GM21526 (cell line): Measurements from ENCODE around the gene C1GALT1C1.
"Not testable (repeated sequence)": the region's sequence is repeated elsewhere in the genome, so short reads cannot be mapped to it uniquely, and the experiment has no call there.

Source experiments
- ATAC-seq: cut with Tn5 transposase; IDR thresholded peaks from one replicate; pipeline ENCODE4 v1.9.1; 2021; ENCODE audit warnings: moderate library complexity; ENCODE audit not compliant: unreplicated experiment, low FRiP score

The C1GALT1C1 gene

DNA sequence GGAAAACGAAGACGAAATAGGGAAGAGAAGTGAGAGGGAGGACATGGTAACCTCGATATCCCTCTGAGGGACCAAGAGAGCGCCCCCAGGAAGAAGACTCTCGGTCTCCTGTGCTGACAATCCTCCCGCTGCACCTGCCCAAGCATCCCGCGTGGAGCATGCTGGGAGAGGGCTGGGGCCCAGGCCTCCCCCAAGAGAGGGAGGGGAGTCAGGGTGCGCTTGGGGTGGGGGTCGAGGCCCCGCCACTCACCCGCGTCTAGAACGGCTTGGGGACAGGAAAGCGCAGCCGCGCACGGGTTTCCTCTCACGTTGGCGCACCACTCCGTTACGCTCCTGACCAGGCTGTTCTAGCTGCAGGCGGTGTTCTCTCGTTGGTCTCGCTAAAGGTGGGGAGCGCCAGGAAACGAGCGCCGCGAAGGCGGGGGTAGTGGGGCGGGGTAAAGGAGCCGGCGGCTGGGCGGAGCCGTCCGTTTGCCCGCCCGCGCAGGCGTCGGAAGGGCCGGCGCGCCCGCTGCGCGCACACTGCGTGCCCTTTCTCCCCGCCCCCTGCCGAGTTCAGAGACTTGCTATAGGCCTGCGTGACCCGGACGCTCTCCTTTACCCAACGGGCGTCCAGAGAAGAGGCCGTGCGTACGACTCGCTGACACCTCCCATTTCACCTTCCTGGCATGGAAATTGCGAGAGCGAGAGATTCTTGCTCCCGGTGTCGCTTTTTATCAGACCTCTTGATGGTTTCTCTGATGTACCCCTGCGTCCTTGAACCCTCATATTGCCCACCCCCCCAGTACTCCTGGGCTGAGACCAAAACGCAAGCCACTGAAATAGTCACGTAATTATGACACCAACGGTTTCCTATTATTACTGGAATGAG is at the start of gene C1GALT1C1:
TSS of gene C1GALT1C1 (minus strand) at position 388 of the 871 bp plus-strand sequence. CDS start 2,888 bp downstream, outside the sequence.
- peak; percentile 95 for ATAC-seq

DNA sequence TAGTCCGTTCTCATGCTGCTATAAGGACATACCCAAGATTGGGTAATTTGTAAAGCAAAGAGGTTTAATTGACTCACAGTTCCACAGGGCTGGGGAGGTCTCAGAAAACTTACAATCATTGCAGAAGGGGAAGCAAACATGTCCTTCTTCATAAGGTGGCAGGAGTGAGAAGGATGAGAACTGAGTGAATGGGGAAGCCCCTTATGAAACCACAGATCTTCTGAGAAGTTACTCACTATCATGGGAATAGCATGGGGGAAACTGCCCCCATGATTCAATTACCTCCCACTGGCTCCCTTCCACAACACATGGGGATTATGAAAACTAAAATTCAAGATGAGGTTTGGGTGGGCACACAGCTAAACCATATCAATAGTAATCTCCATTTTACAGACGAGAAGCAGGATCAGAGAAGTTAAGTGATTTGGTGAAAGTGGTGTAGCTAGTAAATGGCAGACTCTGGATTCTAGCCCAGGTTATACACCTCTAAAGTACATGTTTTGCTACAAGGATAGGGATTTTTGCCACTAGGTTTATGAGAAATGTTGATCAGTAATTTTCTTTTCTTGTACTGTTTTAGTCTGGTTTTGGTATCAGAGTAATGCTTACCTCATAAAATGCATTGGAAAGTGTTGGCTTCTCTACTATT is 47.3 kb upstream of the C1GALT1C1 start:
- no peak for ATAC-seq

GRCh38 chrX:120672841-120673530 is 43.1 kb upstream of the C1GALT1C1 start:
- no peak for ATAC-seq

- ATAC-seq, result no peak
These were observed 42.5 kb upstream of the C1GALT1C1 start for GRCh38 chrX:120672389-120672788.

- ATAC-seq, result no peak
These were observed 42.1 kb upstream of the C1GALT1C1 start for GRCh38 chrX:120671963-120672362.

DNA sequence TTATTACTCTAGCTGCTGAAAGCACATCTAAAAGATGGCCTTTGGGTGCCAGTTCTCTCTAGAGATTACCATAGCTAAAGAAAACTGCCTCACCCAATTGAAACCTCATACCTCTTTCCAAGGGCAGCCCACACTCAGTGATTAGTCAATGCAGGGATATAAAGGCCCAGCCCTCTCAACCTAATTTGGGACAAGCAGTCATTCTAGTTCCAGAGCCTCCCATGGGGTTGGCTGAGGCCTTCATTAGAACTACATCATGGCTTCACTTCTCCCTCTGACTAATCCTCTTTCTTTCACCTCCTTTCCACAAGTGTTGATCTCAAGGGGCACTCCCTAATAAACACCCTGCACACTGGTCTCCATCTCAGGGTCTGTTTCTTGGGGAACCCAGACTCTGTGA is 38.5 kb upstream of the C1GALT1C1 start:
- ATAC-seq, result no peak

DNA sequence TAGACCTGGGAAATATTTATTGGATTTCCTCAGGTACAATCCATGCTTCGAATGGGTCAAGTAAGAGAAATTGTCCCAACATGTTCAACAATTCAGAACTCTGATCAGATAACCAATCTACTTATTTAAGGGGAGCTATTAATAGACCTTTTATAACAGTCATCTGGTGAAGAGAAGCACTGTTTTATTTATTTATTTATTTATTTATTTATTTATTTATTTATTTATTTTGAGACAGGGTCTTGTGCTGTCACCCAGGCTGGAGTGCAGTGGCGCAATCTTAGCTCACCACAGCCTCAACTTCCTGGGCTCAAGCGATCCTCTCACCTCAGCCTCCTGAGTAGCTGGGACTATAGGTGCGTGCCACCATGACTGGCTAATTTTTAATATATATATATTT is 34.7 kb upstream of the C1GALT1C1 start:
- not testable (repeated sequence) for ATAC-seq

DNA sequence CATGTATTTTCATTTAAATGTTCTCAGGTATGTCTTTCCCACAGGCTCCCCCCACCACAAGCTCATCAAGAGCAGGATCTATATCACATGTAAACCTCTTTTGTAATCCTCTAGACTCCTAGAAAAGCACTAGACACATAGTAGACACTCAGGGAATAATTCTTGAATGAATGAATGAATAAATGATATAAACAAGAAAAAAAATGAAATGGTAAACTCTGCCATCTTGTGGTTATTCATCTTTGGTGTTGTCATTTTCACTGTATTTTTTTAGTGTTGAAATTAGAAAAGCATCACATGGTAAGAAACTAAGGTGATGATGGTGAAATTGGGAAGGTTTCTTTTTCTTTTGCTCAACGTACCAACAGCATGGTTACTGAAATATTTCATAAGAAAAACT is 34.2 kb upstream of the C1GALT1C1 start:
- ATAC-seq, result no peak

DNA sequence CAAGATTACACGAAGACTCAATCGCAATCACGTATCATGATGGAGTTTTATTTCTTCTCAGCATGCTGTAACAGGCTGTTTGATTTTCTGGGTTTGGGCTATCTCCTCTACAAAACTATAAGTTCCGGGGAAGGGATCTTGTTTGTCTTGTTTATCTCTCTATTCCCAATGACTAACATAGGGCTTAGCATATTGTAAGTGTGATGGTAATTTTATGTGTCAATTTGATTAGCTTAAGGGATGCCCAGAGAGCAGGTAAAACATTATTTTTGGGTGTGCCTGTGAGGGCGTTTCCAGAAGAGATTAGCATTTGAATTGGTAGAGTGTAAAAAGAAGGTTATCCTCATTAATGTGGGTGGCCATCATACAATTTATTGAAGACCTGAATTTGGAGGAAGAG is 32.8 kb upstream of the C1GALT1C1 start:
- no peak for ATAC-seq

GRCh38 chrX:120660637-120661036 is 30.8 kb upstream of the C1GALT1C1 start:
- no peak for ATAC-seq

GRCh38 chrX:120653000-120653399 is 23.1 kb upstream of the C1GALT1C1 start:
- no peak for ATAC-seq

DNA sequence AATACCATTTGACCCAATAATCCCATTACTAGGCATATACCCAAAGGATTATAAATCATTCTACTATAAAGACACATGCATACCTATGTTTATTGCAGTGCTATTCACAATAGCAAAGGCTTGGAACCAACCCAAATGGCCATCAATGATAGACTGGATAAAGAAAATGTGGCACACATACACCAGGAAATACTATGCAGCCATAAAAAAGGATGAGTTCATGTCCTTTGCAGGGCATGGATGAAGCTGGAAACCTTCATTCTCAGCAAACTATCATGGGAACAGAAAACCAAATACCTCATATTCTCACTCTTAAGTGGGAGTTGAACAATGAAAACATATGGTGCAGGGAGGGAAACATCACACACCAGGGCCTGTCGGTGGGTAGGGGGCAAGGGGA is 22.4 kb upstream of the C1GALT1C1 start:
- ATAC-seq, result not testable (repeated sequence)

DNA sequence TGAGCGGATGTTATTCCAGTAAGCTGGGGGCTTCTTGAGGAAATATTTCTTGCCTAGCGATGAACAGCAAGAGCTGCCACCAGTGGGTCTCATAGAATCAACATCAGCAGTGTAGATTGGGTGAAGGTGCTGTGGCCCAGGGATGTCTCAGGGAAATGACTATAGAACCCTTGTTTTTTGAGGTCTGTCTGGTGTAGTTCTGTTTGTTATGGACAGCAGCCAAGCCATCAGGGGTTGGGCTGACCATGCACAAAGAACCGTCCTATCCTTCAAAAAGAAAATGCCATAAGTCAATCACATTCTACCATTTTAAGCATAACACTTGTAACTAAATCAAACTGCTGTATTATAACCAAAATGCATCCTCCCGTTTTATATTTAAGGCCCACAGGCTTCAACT is 17.3 kb upstream of the C1GALT1C1 start:
- no peak for ATAC-seq

GRCh38 chrX:120642871-120643270 is 13.0 kb upstream of the C1GALT1C1 start:
- no peak for ATAC-seq

DNA sequence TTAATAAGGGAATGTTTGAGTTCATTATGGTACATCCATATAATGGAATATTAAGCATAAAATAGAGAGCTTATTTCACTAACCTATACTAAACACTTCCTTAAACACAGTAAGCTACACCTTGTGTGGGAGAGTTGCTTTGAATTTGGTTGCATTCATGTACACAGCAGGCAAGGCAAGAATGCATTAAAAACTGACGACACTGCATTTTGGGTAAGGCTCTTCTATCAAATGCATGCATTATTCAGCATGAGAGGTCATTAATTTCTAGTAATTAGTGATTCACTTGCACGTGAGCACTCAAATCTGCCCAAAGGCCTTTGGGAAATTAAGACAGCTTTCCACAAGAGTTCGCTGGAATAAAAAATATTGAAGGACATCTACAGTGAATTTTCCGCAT is 8.8 kb upstream of the C1GALT1C1 start:
- no peak for ATAC-seq

DNA sequence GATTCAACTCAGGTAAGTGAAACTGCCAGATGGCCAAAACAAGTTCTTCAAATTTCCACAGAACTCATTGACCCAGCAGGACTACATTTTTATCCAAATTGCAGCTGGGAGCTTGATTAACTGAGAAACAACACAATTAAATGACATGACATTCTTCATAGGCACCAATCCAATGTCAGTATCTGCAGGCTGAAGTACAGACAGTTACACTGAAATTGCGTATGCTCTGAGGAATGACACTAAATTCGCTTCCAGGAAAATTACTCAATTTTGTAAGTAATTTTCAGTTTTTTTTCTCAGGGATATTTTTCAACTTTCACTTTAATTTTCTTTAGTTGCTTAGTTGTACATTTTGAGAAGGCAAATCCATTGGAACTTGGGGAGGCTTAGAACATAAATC is 4.5 kb downstream of the C1GALT1C1 start:
- ATAC-seq, result no peak

GRCh38 chrX:120617996-120618630 is 11.7 kb downstream of the C1GALT1C1 start:
- ATAC-seq, result peak; percentile 49

- no peak for ATAC-seq
These were observed 15.0 kb downstream of the C1GALT1C1 start for GRCh38 chrX:120614816-120615215.

DNA sequence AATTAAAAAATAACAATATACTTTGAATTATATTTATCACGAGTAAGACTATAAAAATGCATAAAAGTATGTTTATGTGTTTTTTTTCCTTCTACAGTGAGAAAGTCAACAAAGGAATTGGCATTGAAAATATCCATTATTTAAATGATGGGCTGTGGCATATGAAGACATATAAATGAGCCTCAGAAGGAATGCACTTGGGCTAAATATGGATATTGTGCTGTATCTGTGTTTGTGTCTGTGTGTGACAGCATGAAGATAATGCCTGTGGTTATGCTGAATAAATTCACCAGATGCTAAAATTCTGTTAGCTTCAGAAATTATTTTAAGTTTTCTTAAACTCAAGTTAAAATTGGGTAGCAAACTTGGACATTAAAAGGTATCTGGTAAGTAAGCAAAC is 17.8 kb downstream of the C1GALT1C1 start:
- no peak for ATAC-seq

DNA sequence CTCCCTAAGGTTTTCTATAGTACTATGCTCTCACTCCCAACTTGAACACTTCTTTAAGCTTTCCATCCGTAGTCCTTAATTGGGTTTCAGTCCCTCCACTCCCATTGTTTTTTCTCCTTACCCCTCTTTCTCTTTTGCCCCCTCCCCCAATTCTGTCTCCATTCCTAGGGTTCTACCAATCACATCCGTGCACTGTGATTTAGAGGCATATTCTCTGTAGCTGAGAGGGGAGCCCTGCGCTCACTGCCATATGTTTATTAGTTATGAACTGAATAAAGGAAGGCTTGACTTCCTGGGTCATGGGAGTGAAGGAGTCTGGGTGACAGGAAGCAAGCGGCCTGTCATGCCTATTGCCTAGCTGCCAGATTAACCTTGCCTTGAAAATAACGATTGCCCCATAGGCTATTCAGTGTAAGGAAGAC is 25.5 kb downstream of the C1GALT1C1 start:
- ATAC-seq, result peak; percentile 62
